Measurements from ENCODE around the gene FAM107B.

GRCh38 chr10:14700546-14700945 is 74.2 kb downstream of the FAM107B start:
- TF ChIP-seq TCF7L2 (IDR thresholded peaks at IDR 0.05; ENCODE audit: borderline replicate concordance, extremely low read depth, insufficient read depth, insufficient read length) (no peak), EGR1 (IDR thresholded peaks at IDR 0.05; ENCODE audit: low read depth) (no peak), CEBPB (IDR thresholded peaks at IDR 0.05; ENCODE audit: low read depth) (no peak), REST (IDR thresholded peaks at IDR 0.05; ENCODE audit: low read depth) (no peak), SIN3A (IDR thresholded peaks at IDR 0.05; ENCODE audit: low read depth) (no peak), CTCF (IDR thresholded peaks at IDR 0.05 in 2 of 3, conservative IDR thresholded peaks at IDR 0.05 in 1 of 3; ENCODE audit: borderline replicate concordance in 1 of 3, insufficient read depth in 1 of 3, low read depth in 2 of 3, low read length in 2 of 3) (no peak)
